AG20443 (cell line): ENCODE data around the gene SEMA4B.
"Not testable (repeated sequence)": the region's sequence is repeated elsewhere in the genome, so short reads cannot be mapped to it uniquely, and the experiment has no call there.

ENCODE experiments used
- DNase-seq: peaks from one replicate; pipeline ENCODE4 v3.0.0; 2012; ENCODE audit warnings: low spot score, mixed read lengths

The SEMA4B gene

DNA sequence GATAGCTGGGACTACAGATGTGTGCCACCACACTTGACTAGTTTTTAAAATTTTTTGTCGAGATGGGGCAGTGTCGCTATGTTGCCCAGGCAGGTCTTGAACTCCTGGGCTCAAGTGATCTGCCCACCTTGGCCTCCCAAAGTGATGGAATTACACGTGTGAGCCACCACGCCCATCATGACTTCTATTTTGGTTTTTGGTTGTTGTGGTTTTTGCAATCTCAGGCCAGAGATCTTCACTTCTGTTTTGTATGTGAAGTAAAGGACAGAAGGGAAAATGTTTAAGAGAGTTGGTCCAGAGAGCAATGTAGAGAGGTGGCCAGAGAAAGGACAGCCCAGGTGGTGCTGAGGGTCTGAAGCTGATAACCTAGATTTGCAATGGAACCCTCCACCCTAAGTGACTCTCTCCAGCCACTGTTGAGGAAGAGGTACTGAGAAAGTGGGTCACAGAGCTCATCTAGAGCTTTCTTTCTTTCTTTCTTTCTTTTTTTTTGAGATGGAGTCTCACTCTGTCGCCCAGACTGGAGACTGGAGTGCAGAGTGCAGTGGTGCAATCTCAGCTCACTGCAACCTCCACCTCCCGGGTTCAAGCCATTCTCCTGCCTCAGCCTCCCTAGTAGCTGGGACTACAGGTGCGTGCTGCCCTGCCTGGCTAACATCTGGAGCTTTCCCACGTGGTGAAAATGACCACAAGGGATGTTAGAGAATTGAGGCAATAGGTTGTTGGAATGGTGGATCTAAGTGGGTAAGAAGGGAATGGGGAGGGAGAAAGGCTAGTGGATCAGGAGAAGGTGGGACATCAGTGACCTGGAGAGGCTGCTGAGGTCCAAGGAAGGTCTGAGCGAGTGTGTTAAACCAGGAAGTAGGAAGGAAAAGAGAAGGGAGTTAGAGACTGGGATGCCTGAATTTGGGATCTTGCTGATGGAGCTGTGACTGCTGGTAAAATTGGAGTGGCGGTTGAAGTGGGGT, 22.4 kb upstream of the SEMA4B start:
- no peak for DNase-seq

- no peak for DNase-seq
Observed at GRCh38 chr15:90181776-90182175, 19.4 kb upstream of the SEMA4B start.

DNA sequence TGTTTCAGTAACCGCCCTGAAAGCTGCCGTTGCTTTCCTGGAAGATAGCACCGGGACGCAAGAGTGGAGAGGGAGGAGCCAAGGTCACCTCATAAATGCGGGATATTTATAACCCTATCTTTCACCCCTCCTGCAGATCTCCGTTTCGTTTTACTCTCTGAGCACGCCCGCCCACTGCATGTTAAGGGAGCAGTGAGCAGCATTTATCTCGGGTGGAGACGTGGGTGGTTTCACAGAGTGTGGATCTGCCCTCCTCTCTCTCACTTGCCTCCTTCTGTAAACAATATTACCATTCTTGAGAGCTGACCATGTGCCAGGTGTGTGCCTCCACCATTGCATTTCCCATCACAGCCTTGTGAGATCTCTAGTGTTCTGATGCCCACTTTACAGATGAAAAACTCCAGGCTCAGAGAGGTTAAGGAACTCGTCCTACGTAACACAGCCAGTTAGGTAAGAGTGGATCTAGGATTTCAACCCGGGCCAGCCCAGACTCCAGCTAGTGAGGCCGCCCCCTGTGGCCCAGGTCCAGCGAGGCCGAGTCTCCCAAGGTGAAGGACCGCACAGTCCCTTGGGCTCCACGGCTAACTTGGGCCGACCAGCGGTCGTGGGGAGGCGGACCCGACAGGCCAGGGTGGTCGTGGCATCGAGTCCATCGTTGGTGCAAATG, 16.9 kb upstream of the SEMA4B start:
- peak; percentile 69 for DNase-seq

DNA sequence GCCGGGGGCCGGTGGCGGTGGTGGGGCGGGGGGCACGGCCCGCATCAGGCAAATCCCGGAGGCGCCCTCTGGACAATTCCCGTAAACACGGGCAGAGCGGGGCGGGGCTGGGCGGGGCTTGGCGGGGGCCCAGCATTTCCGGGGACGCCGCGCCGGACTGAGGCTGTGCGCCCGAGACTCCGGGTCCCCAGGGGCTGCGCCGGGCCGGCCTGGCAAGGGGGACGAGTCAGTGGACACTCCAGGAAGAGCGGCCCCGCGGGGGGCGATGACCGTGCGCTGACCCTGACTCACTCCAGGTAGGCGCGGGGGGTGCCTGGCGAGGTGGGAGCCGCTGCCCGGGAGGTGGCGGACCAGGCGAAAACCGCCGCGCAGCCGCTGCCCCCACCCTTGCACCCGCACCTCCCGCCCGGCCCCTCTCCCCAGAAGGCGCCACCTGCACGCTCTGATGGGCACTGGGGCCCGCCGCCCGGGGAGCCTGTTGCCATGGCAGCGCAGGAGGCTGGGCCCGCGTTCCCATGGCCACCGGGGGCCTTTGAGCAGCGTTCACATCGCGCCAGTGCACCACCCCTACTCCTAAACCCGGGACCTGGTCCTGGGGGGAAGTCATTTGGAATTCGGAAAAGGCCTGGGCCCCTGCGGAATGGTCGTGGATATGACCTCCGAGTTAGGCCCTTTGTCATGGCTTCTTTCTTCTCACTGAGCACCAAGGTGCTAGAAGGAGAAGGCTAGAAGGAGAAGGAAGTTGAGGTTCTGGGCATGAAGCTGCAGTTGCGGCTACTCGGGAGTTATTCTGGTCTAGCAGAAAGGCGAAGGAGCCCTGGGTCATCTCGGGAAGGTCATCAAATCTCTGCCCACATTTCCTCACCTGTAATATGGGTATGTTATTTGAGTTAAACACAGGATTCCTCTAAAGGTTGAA, 16.1 kb upstream of the SEMA4B start:
- peak; percentile 79 for DNase-seq

DNA sequence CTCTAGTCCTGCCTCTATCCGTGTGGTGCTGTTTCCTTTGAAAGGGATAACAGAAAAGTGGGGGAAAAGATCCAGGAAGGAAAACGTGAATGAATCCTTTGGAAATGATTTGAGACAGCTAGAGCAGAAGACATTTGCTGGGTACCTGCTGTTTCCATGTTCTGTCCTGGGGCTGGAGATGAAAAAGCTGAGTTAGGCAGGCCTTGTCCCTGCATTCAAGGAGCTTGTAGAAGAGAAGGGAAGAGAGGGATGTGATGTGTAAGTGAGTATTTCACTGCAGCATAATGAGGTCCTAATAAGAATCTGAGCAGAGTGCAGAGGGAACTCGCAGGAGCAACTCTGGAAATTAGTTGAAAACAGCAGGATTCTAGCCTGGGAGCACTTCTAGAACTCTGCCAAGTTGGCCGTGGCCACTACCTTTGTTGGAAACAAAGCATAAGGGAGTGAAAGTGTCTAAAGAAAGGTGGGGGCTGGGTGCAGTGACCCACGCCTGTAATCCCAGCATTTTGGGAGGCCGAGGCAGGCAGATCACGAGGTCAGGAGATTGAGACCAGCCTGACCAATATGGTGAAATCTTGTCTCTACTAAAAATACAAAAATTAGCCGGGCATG, 13.8 kb upstream of the SEMA4B start:
- DNase-seq, result no peak

- DNase-seq, result not testable (repeated sequence)
Observed at GRCh38 chr15:90188065-90188464, 13.1 kb upstream of the SEMA4B start.

GRCh38 chr15:90188914-90189748, 12.0 kb upstream of the SEMA4B start:
- DNase-seq, result no peak

- DNase-seq, result no peak
Observed at GRCh38 chr15:90189781-90190467, 11.2 kb upstream of the SEMA4B start.

DNA sequence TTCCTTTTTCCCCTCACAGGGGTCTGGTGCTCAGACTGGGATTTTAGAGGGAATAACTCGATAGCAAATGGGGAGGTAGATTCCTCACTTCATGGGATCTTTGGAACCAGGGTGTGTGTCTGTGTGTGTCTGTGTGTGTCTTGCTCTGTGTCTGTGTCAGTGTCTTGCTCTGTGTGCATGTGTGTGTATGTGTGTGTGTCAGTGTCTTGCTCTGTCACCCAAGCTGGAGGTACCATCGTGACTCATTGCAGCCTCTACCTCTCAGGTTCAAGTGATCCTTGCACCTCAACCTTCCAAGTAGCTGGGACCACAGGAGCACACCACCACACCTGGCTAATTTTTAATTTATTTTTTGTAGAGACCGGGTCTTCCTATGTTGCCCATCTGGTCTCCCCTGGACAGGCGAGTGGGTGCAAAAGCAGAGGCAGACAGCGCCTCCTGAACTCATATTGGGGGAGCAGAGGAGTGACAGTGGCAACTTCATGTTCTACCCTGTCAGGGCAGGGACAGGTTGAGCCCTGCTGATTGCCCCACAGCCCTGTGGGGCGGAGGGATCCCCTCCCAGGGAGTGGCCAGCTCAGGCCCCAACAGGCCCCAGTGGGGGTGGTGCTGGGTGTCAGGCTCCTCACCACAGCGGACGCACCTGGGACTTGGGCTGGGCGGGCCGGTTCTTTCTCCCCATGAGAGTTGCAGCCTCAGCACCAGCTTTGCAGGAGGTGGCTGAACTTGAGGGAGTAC, 10.4 kb upstream of the SEMA4B start:
- DNase-seq, result no peak

GRCh38 chr15:90191344-90191687, 9.8 kb upstream of the SEMA4B start:
- no peak for DNase-seq

DNA sequence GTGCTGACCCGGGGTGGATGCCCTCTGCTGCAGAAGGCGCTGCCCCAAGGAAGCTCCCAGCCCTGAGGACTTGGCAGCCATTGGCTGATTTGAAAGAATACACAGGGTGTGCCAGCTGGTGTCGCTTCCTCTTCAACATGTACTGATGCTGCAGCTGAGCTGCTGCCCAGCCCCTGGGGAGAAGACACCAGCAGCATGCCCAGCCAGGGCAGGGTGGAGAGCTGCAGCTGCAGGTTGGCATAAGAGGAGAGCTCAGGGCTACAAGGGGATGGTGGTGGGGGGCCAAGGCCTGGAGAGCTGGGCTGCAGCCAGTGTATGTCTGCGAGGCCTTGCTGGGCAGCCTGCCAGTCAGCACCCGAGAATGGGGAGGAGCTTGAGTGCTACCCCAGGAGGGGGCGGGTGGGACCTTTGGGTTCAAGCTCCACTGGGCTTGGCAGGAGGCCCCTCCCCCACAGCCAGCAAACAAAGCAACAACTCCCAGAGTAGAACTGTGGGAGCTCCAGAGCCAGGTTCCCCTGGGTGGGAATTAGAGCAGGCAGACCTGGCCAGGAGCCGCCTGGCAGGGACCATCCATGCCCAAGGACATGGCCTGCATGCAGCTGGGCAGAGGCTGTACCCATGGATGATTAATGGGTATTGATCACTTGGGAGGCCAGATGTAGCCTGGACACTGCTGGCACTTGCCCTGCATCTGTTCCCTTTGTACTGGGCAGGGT, 9.2 kb upstream of the SEMA4B start:
- DNase-seq, result peak; percentile 17

DNA sequence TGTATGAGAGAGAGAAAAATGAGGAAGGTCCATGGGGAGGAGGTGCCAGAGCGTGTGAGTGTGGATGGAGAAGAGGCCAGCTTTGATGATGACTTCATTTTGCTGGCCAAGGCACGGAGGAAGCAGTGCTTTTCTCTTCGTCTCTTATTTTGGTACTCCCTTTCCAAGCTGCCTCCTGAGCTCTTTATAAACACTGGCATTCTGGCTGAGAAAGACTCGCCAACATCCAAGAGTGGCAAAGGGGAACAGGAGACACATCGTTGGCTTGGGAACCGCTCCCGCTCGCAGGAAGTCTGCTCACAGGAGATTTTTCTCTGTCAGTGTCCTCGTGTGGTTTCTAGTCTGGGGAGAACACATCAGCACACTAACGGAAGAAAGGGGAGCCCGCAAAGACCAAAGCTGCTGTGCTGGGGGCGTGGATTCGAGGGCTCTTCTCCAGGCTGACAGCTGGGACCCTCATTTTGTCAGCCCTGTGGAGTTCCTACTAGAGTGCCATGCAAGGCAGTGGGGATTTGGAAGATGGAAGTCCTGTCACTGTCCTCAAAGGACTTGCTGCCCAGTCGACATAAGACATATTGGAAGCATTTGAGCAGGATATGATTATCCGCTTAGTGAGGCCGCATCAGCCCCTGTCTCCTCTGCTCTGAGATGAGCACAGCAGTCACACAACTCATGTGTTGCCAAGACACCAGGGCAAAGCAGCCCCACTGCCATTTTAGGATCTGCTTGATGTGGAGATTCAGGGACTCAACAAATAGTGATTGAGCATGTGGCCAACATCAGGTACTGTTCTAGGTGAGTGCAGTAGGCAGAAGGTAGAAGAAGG, 8.0 kb upstream of the SEMA4B start:
- DNase-seq, result peak; percentile 4

- no peak for DNase-seq
Observed at GRCh38 chr15:90194655-90195054, 6.5 kb upstream of the SEMA4B start.

DNA sequence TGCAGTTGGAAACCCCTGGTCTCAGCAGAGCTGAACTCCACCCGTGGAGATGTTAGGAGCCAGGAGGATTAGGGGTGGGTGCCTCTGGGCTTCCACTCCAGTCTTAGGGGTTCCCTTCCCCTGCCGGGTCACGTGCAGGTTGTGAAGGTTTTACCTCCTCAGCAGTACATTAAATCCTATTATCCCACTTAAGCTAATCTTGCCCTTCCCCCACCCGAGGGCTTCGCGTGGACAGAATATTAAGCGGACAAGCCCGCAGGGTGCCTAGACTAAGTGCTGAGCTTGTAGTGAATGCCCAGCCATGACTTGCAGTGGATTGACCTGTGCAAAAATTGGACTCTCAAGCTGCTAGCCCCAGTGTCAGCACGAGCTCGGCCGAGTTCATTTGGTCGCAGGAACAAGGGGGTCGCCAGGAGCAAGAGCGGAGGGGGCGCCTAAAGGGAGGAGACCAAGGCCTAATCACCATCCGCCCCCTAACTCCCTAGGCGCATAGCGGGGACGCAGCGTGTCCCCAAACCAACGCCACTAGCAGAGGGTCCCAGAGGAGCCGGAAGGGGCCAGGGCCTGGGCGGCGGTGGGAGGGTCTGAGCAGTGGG, 498 bp upstream of the SEMA4B start:
- DNase-seq, result no peak

DNA sequence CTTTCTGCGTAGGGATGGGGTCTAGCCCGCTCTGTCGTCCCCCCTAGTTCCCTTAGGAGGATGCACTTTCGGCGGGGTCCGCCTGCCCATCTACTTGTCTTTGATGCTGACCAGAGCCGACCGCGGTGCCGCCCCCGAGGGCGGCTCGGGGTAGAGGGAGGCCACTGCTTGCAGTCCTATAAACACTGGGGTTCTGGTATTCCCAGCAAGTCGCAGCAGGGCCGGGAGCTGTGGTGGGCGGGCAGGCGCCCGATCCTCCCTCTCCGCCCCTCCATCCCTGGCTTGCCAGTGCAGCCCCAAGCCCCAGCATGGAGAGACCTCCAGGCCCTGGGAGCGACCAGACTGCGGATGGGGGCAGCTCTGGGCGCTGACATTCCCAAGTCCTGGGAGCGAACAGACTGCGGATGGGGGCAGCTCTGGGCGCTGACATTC, 830 bp downstream of the SEMA4B start:
- DNase-seq, result peak; percentile 46

DNA sequence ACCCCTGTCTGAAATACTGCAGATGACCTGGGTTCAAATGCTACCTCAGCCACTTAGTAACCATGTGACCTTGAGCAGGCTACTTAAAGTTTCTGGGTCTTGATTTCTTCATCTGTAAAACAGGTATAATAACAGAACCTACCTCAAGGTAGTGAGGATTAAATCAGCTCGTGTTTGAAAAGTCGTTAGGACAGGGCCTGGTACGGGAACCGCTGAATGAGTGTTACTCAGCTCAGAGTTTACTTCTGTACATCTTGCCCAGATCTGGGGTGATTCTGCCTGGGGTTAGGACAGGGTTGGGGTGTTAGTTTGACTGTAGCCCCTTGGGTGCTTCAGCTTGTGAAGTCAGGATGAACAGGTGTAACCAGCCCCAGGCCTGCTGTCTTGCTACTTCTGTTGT, 1.8 kb downstream of the SEMA4B start:
- no peak for DNase-seq

DNA sequence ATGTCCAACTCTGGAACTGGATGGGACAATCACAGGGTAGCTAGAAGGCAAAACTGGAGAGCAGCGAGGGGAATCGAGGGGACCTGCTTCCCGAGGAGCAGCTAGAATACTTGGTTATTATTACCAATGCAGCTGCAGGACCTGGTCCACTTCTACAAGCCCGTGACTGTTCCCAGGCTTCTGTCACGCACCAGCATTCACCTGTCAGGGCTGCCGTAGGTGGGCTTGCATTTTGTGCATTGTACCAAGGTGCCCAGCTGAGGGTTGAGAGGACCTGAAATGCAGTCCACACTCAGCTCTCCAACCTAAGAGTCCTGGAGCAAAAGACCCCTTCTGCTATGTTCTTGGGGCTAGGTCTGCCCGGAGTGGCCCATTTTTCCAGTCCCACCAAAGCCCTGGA, 2.3 kb downstream of the SEMA4B start:
- DNase-seq, result no peak

- DNase-seq, result no peak
Observed at GRCh38 chr15:90203922-90204321, 2.8 kb downstream of the SEMA4B start.
